HG03064 (cell line): ENCODE data around the gene RALGAPA2.

ENCODE experiments used
- ATAC-seq: cut with Tn5 transposase; IDR thresholded peaks from one replicate; pipeline ENCODE4 v1.9.1; 2021; ENCODE audit warnings: low read depth; ENCODE audit not compliant: unreplicated experiment

RALGAPA2 gene

GRCh38 chr20:20712474-20713243, at the start of gene RALGAPA2:
Gene RALGAPA2, minus strand, starts transcription at chr20:20712644. Its CDS starts 164 bp downstream, at chr20:20712480.
- ATAC-seq: peak; percentile 90

GRCh38 chr20:20761301-20761700, 48.9 kb upstream of the RALGAPA2 start:
- ATAC-seq: no peak

- no peak for ATAC-seq
These were observed 46.7 kb upstream of the RALGAPA2 start for GRCh38 chr20:20759132-20759531.

GRCh38 chr20:20755674-20756319, 43.4 kb upstream of the RALGAPA2 start:
- no peak for ATAC-seq

- no peak for ATAC-seq
These were observed 42.8 kb upstream of the RALGAPA2 start for GRCh38 chr20:20755231-20755630.

GRCh38 chr20:20754714-20755113, 42.3 kb upstream of the RALGAPA2 start:
- no peak for ATAC-seq

GRCh38 chr20:20752712-20753111, 40.3 kb upstream of the RALGAPA2 start:
- ATAC-seq: no peak

GRCh38 chr20:20747298-20747697, 34.9 kb upstream of the RALGAPA2 start:
- ATAC-seq: no peak

GRCh38 chr20:20744170-20744725, 31.8 kb upstream of the RALGAPA2 start:
- no peak for ATAC-seq

- ATAC-seq: no peak
These were observed 31.2 kb upstream of the RALGAPA2 start for GRCh38 chr20:20743511-20744169.

GRCh38 chr20:20741087-20742045, 28.9 kb upstream of the RALGAPA2 start:
- ATAC-seq: no peak

GRCh38 chr20:20740541-20740940, 28.1 kb upstream of the RALGAPA2 start:
- ATAC-seq: no peak

GRCh38 chr20:20737158-20737557, 24.7 kb upstream of the RALGAPA2 start:
- ATAC-seq: no peak

- no peak for ATAC-seq
These were observed 23.9 kb upstream of the RALGAPA2 start for GRCh38 chr20:20736303-20736702.

GRCh38 chr20:20734475-20734948, 22.1 kb upstream of the RALGAPA2 start:
- no peak for ATAC-seq

- ATAC-seq: no peak
These were observed 21.5 kb upstream of the RALGAPA2 start for GRCh38 chr20:20733943-20734342.

- ATAC-seq: no peak
These were observed 20.2 kb upstream of the RALGAPA2 start for GRCh38 chr20:20732641-20733040.

- ATAC-seq: no peak
These were observed 19.5 kb upstream of the RALGAPA2 start for GRCh38 chr20:20731945-20732296.

GRCh38 chr20:20731000-20731944, 18.8 kb upstream of the RALGAPA2 start:
- ATAC-seq: no peak
